ENCODE data around the gene PSMG4. TPM values are rescaled to one million over a fixed set of nuclear protein-coding genes. Genes with fewer than 3 reads are reported as not detected.

PSMG4 gene
- total and polyA plus RNA-seq, 4 donors = 14.0 to 69.7 (median 20.4) TPM

DNA sequence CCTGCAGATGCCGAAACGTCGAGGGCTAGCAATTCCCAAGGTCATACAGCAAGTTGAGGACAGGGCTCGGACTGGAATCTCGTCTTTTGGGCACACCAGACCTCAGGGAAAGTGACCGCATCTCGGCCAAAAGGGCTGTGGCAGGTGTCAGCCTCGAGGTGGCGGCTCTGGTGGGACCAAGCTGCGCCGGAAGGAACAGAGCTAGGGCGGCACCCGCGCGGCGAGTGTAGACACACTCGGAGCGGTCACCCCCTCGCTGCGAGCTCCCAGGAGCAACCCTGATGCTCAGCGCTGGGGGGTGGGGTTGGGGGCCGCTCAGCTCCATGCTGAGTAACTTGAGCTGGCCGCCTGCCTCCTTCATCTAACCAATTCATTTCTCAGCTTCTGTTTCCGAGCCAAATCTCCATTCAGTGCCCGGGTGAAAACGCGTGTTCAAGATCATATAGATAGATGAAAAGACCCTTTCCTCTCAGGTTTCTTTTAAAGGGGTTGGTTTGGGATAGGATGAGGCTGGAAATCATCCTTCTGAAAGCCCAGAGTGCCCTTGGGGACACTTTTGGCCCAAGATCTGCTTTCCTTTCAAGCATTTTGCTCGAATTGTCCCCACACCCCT lies 29.1 kb upstream of the PSMG4 start:
- ATAC-seq (ENCODE audit: insufficient read depth, low FRiP score) (no peak), DNase-seq (peak; percentile 37 to 55 (median 44))
- H3K4me1 ChIP-seq (ENCODE audit: control insufficient read depth in 5 of 5, insufficient read depth in 5 of 5, low read length in 5 of 5) = peaks cover 0 to 54% (median 12%) of the 10 kb centered on the region in 5 donors
- 3 to 5% methylated on average over 28 of the region's 28 CpGs for WGBS, 2 donors
- TF ChIP-seq, protein P1, sequence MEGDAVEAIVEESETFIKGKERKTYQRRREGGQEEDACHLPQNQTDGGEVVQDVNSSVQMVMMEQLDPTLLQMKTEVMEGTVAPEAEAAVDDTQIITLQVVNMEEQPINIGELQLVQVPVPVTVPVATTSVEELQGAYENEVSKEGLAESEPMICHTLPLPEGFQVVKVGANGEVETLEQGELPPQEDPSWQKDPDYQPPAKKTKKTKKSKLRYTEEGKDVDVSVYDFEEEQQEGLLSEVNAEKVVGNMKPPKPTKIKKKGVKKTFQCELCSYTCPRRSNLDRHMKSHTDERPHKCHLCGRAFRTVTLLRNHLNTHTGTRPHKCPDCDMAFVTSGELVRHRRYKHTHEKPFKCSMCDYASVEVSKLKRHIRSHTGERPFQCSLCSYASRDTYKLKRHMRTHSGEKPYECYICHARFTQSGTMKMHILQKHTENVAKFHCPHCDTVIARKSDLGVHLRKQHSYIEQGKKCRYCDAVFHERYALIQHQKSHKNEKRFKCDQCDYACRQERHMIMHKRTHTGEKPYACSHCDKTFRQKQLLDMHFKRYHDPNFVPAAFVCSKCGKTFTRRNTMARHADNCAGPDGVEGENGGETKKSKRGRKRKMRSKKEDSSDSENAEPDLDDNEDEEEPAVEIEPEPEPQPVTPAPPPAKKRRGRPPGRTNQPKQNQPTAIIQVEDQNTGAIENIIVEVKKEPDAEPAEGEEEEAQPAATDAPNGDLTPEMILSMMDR (IDR thresholded peaks at IDR 0.05; ENCODE audit: control extremely low read depth, extremely low read depth) = no peak
- no peak overlapping the region for H3K27ac ChIP-seq (ENCODE audit: low read depth in 1 of 2, low read length in 1 of 2)
- peaks cover 7 to 69% (median 42%) of the 10 kb centered on the region in 3 donors for H3K27me3 ChIP-seq (ENCODE audit: control insufficient read depth in 3 of 3, insufficient read depth in 3 of 3, low read length in 2 of 3)
- H3K9ac ChIP-seq (ENCODE audit: insufficient read depth in 1 of 2, low read length in 2 of 2) = no peak overlapping the region
- no peak overlapping the region for H3K4me3 ChIP-seq
- H3K36me3 ChIP-seq (ENCODE audit: control insufficient read depth in 4 of 4, insufficient read depth in 4 of 4, low read length in 4 of 4) = no peaks in the 10 kb centered on the region
- H3K9me3 ChIP-seq (ENCODE audit: control insufficient read depth in 4 of 4, insufficient read depth in 3 of 4, low read length in 3 of 4) = peaks cover 0 to 8% (median 0%) of the 10 kb centered on the region in 4 donors

DNA sequence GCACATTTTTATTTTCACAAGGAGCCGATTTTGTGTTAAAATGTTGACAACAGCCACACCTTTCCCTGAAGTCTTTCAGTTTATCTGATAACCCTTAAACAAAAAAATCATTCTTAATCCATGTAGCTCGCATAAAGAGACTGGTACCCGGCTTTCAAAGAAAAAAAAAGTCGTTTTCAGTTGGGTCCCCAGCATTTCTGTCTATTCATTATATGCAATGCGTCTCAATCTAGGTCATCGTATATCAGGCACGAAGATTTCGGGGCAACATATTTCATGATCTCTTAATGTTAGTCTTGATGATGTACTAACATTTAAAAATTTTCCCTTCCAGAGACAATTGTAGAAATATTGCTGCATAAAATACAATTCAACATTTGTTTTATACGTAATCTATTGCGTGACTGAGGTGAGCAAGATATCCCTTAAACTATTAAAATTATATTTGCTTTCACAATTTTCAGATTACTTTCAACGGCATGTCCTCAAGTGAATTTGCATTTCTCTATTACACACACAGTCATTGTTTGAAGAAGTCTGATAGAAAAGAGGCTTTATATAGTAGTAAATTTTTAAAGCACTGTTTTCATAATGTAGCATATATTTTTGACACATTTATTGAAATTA lies 28.4 kb upstream of the PSMG4 start:
- WGBS, 2 donors = 29 to 31% methylated on average over 11 of the region's 11 CpGs
- no peak for ATAC-seq (ENCODE audit: insufficient read depth, low FRiP score)
- no peak for DNase-seq
- Histone ChIP-seq H3K9me3 (ENCODE audit: control insufficient read depth in 4 of 4, insufficient read depth in 3 of 4, low read length in 3 of 4) (peaks cover 0 to 8% (median 0%) of the 10 kb centered on the region in 4 donors), H3K9ac (ENCODE audit: insufficient read depth in 1 of 2, low read length in 2 of 2) (no peak overlapping the region), H3K4me1 (ENCODE audit: control insufficient read depth in 5 of 5, insufficient read depth in 5 of 5, low read length in 5 of 5) (peaks cover 0 to 54% (median 12%) of the 10 kb centered on the region in 5 donors), H3K36me3 (ENCODE audit: control insufficient read depth in 4 of 4, insufficient read depth in 4 of 4, low read length in 4 of 4) (no peaks in the 10 kb centered on the region), H3K27ac (ENCODE audit: low read depth in 1 of 2, low read length in 1 of 2) (no peak overlapping the region), H3K27me3 (ENCODE audit: control insufficient read depth in 3 of 3, insufficient read depth in 3 of 3, low read length in 2 of 3) (peaks cover 7 to 69% (median 42%) of the 10 kb centered on the region in 3 donors), H3K4me3 (no peak overlapping the region)
- TF ChIP-seq, protein P1 (IDR thresholded peaks at IDR 0.05; ENCODE audit: control extremely low read depth, extremely low read depth) = no peak

DNA sequence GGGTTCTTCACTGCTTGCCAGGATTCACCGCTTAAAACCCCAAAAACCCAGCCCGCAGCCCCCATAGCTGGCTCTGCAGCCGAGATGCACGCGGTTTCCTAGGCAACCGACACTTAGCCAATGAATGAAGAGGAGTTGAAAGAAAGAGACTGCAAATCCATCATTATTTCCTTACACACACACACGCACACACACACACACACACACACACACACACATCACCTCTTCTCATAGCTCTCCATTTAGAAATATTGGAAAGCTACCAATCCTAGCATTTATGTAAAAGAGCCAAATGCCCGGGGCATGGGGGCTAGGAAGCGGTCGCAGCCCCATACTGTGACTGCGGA lies 27.9 kb upstream of the PSMG4 start:
- Histone ChIP-seq H3K27me3 (ENCODE audit: control insufficient read depth in 3 of 3, insufficient read depth in 3 of 3, low read length in 2 of 3) (peaks cover 7 to 66% (median 42%) of the 10 kb centered on the region in 3 donors), H3K4me3 (no peak overlapping the region), H3K4me1 (ENCODE audit: control insufficient read depth in 5 of 5, insufficient read depth in 5 of 5, low read length in 5 of 5) (peaks cover 0 to 54% (median 12%) of the 10 kb centered on the region in 5 donors), H3K9me3 (ENCODE audit: control insufficient read depth in 4 of 4, insufficient read depth in 3 of 4, low read length in 3 of 4) (peaks cover 0 to 8% (median 0%) of the 10 kb centered on the region in 4 donors), H3K9ac (ENCODE audit: insufficient read depth in 1 of 2, low read length in 2 of 2) (peak overlapping the region in 1 of 2 donors; percentile 63), H3K36me3 (ENCODE audit: control insufficient read depth in 4 of 4, insufficient read depth in 4 of 4, low read length in 4 of 4) (no peaks in the 10 kb centered on the region), H3K27ac (ENCODE audit: low read depth in 1 of 2, low read length in 1 of 2) (peak overlapping the region in 1 of 2 donors; percentile 24)
- TF ChIP-seq, protein P1 (IDR thresholded peaks at IDR 0.05; ENCODE audit: control extremely low read depth, extremely low read depth) = no peak
- WGBS, 2 donors = 4 to 5% methylated on average over 11 of the region's 11 CpGs
- DNase-seq (peak; percentile 65 to 75 (median 75)), ATAC-seq (ENCODE audit: insufficient read depth, low FRiP score) (no peak)

Measured in lung (tissue), 12 donors.